B cell (primary cell): ENCODE results near the gene BARHL2.

Experiments
- EZH2 ChIP-seq: IDR thresholded peaks from 2 replicates; pipeline ENCODE4 v1.6.1; 2012; ENCODE audit warnings: borderline replicate concordance, low read depth, mild to moderate bottlenecking, moderate library complexity, low read length; ENCODE audit not compliant: insufficient read depth, poor library complexity, severe bottlenecking
- TF ChIP-seq, protein P1 (sequence below): fragments of 200-600 bp; IDR thresholded peaks from one replicate; pipeline ENCODE4 v1.8.0; 2022; ENCODE audit warnings: antibody characterized with exemption, mild to moderate bottlenecking

- TF ChIP-seq EZH2 = no peak
- TF ChIP-seq, protein P1, sequence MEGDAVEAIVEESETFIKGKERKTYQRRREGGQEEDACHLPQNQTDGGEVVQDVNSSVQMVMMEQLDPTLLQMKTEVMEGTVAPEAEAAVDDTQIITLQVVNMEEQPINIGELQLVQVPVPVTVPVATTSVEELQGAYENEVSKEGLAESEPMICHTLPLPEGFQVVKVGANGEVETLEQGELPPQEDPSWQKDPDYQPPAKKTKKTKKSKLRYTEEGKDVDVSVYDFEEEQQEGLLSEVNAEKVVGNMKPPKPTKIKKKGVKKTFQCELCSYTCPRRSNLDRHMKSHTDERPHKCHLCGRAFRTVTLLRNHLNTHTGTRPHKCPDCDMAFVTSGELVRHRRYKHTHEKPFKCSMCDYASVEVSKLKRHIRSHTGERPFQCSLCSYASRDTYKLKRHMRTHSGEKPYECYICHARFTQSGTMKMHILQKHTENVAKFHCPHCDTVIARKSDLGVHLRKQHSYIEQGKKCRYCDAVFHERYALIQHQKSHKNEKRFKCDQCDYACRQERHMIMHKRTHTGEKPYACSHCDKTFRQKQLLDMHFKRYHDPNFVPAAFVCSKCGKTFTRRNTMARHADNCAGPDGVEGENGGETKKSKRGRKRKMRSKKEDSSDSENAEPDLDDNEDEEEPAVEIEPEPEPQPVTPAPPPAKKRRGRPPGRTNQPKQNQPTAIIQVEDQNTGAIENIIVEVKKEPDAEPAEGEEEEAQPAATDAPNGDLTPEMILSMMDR = no peak
These were observed 44.9 kb upstream of the BARHL2 start for GRCh38 chr1:90761781-90762589.
